ENCODE data around the gene SPEF1. TPM values are rescaled to one million over a fixed set of nuclear protein-coding genes. Genes with fewer than 3 reads are reported as not detected.
A peak's percentile ranks its signal among the peaks of the same experiment; 100 is the strongest.

SPEF1 gene
- total RNA-seq, 1 donor from 2014 or later, result under 0.01 TPM

DNA sequence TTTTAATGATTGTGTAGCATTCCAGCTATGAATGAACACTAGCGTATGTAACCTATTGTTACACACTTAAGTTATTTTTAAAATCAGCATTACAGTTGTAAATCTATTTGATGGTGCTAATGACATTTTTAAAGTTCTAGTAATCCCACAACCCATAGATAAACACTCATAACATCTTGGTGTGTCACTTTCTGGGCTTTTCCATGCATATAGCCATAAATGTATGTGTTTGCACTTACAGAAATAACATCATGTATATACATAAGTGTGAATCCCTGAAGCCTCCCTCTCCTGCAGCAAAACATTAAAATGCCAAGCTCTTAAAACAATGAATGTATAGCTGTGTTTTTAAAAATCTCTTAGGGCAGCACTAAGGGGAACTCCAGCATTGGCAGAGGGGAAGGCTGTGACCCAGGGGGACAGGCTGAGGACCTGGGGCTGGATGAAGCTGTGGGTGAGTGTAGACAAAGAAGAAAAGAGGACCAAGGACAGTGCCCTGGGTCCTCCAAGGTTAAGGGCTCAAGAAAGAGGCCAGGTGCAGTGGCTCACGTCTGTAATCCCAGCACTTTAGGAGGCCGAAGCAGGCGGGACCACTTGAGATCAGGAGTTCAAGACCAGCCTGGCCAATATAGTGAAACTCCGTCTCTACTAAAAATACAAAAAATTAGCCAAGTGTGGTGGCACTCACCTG, 6.2 kb upstream of the SPEF1 start:
- no peak for TF ChIP-seq CTCF (IDR thresholded peaks at IDR 0.05; ENCODE audit: insufficient read depth, low read length, severe bottlenecking)
- no peak for DNase-seq (ENCODE audit: low read depth)

DNA sequence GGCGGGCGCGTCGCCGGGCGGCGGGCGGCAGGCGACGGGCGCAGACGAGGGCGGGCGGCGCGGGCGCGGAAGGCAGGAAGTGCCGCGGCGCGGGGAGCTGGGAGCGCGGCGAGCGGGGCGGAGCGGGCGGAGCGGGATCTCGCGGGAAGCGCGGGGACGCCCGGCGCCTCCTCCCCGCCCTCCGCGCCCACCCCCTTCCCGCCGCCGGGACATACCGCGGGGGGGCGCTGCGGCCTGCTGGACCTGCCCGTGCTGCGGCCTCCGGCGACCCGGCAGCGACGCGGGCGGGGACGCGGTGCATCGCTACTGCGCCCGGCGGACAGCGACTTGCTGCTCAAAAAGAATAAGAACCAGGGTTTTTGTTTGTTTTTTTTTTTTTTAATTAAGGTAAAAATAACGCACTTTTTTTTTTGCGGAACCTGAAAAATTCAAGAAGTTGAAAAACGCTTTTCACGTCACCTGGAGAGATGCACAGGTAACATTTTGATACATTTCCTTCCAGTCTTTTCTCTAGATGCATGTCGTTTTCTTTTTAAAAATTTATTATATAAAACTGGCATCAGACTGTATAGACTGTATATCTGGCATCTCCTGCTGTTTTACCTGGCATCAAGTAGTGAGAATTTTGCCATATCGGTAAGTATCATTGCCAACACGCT, 5.5 kb upstream of the SPEF1 start, which contains the start of gene CENPB:
CENPB (minus strand) TSS at position 76 of the 659 bp plus-strand sequence. CDS start 257 bp downstream, outside the sequence.
- TF ChIP-seq CTCF (IDR thresholded peaks at IDR 0.05; ENCODE audit: insufficient read depth, low read length, severe bottlenecking), result peak; percentile 67
- H3K27me3 ChIP-seq (ENCODE audit: control insufficient read depth, insufficient read depth, low read length), result no peaks in the 10 kb centered on the region
- DNase-seq (ENCODE audit: low read depth), result peak; percentile 50
- peaks cover 5% of the 10 kb centered on the region for H3K36me3 ChIP-seq (ENCODE audit: control insufficient read depth, insufficient read depth, low read length)
- peak within 1 kb of the TSS; percentile 52 for H3K4me3 ChIP-seq (ENCODE audit: low read depth, low read length)
- no peak for FAIRE-seq

More for the DNA sequence above, 6.2 kb upstream of the SPEF1 start:
- H3K36me3 ChIP-seq (ENCODE audit: control insufficient read depth, insufficient read depth, low read length), result peaks cover 5% of the 10 kb centered on the region
- FAIRE-seq, result no peak
- H3K4me3 ChIP-seq (ENCODE audit: low read depth, low read length), result peak overlapping the region; percentile 30
- no peaks in the 10 kb centered on the region for H3K27me3 ChIP-seq (ENCODE audit: control insufficient read depth, insufficient read depth, low read length)

- DNase-seq (ENCODE audit: low read depth) (peak; percentile 28), FAIRE-seq (no peak)
- peak overlapping the region; percentile 52 for H3K4me3 ChIP-seq (ENCODE audit: low read depth, low read length)
- no peaks in the 10 kb centered on the region for H3K27me3 ChIP-seq (ENCODE audit: control insufficient read depth, insufficient read depth, low read length)
- H3K36me3 ChIP-seq (ENCODE audit: control insufficient read depth, insufficient read depth, low read length), result peaks cover 5% of the 10 kb centered on the region
- peak; percentile 11 for TF ChIP-seq CTCF (IDR thresholded peaks at IDR 0.05; ENCODE audit: insufficient read depth, low read length, severe bottlenecking)
Observed at GRCh38 chr20:3786126-3786484, 4.9 kb upstream of the SPEF1 start.

GRCh38 chr20:3785240-3786125, 4.2 kb upstream of the SPEF1 start:
- Histone ChIP-seq H3K4me3 (ENCODE audit: low read depth, low read length) (peak overlapping the region; percentile 52), H3K36me3 (ENCODE audit: control insufficient read depth, insufficient read depth, low read length) (peaks cover 5% of the 10 kb centered on the region), H3K27me3 (ENCODE audit: control insufficient read depth, insufficient read depth, low read length) (no peaks in the 10 kb centered on the region)
- DNase-seq (ENCODE audit: low read depth) (no peak), FAIRE-seq (no peak)
- TF ChIP-seq CTCF (IDR thresholded peaks at IDR 0.05; ENCODE audit: insufficient read depth, low read length, severe bottlenecking), result no peak

GRCh38 chr20:3784863-3785239, 3.6 kb upstream of the SPEF1 start:
- no peak for DNase-seq (ENCODE audit: low read depth)
- peak overlapping the region; percentile 52 for H3K4me3 ChIP-seq (ENCODE audit: low read depth, low read length)
- FAIRE-seq, result peak; percentile 83
- TF ChIP-seq CTCF (IDR thresholded peaks at IDR 0.05; ENCODE audit: insufficient read depth, low read length, severe bottlenecking), result no peak
- no peaks in the 10 kb centered on the region for H3K27me3 ChIP-seq (ENCODE audit: control insufficient read depth, insufficient read depth, low read length)
- peaks cover 5% of the 10 kb centered on the region for H3K36me3 ChIP-seq (ENCODE audit: control insufficient read depth, insufficient read depth, low read length)
